Measurements from ENCODE around the gene ZMYND10. TPM values are rescaled to one million over a fixed set of nuclear protein-coding genes. Genes with fewer than 3 reads are reported as not detected.
A peak's percentile ranks its signal among the peaks of the same experiment; 100 is the strongest.

ZMYND10 gene
- total RNA-seq, 4 donors from 2014 or later: 0.28 to 2.1 (median 0.64) TPM

- DNase-seq (ENCODE audit: low spot score): peak; percentile 80
- TF ChIP-seq, protein P1, sequence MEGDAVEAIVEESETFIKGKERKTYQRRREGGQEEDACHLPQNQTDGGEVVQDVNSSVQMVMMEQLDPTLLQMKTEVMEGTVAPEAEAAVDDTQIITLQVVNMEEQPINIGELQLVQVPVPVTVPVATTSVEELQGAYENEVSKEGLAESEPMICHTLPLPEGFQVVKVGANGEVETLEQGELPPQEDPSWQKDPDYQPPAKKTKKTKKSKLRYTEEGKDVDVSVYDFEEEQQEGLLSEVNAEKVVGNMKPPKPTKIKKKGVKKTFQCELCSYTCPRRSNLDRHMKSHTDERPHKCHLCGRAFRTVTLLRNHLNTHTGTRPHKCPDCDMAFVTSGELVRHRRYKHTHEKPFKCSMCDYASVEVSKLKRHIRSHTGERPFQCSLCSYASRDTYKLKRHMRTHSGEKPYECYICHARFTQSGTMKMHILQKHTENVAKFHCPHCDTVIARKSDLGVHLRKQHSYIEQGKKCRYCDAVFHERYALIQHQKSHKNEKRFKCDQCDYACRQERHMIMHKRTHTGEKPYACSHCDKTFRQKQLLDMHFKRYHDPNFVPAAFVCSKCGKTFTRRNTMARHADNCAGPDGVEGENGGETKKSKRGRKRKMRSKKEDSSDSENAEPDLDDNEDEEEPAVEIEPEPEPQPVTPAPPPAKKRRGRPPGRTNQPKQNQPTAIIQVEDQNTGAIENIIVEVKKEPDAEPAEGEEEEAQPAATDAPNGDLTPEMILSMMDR (IDR thresholded peaks at IDR 0.05): no peak
- peak; percentile 97 for ATAC-seq (ENCODE audit: low FRiP score)
These were observed 13.6 kb upstream of the ZMYND10 start, which contains the start of gene TMEM115 for GRCh38 chr3:50358911-50359759. Gene TMEM115 (minus strand): TSS chr3:50359521. CDS start chr3:50359063, 458 bp downstream.

DNA sequence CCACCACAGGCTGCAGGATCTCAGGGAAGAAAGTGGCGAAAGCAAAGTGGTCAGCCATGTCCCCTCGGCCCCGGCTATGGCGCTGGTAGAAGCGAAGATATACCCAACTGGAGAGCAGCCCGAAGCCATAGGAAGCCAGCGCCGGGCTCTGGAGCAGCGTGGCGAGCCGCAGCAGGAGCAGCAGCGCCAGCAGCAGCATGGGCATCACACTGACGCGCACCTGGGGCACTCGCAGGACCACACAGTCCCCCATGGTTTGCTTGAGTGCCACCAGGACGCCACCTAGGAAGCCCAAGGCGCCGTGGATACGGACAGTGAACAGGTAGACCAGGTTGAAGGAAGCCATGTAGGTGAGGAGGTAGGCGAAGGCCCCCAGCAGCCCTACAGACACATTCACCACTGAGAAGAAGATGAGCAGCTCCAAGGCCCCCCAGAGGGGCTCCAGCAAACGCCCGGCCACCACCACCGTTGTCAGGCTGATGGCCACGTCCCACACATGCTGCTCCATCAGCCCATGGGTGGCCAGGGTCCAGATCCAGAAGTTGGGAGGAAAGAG lies 12.9 kb upstream of the ZMYND10 start:
- ATAC-seq (ENCODE audit: low FRiP score): no peak
- TF ChIP-seq, protein P1 (IDR thresholded peaks at IDR 0.05): no peak
- DNase-seq (ENCODE audit: low spot score): no peak

DNA sequence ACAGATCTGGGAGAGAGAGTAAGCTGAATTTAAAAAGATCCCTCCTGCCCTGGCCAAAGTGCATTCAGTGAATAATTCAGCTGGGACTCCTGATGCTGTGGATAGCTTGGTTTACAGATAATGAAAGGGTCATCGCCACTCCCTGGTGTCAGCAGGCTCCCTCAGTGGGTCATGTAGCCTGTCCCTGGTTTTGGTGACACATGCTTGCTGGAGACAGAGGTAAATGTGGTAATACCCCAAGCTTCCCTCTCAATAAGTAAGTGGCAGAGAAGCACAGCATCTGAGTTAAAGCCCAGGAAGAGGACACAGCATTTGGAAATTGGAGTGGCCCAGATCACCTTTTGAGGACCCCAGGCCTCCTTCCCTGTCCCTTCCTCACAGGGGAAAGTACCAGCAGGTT lies 11.9 kb upstream of the ZMYND10 start:
- TF ChIP-seq, protein P1 (IDR thresholded peaks at IDR 0.05): no peak
- DNase-seq (ENCODE audit: low spot score) (no peak), ATAC-seq (ENCODE audit: low FRiP score) (no peak)

- no peak for DNase-seq (ENCODE audit: low spot score)
- TF ChIP-seq, protein P1 (IDR thresholded peaks at IDR 0.05): no peak
- no peak for ATAC-seq (ENCODE audit: low FRiP score)
These were observed 11.0 kb upstream of the ZMYND10 start for GRCh38 chr3:50356553-50356952.

GRCh38 chr3:50355829-50356552 lies 10.5 kb upstream of the ZMYND10 start:
- ATAC-seq (ENCODE audit: low FRiP score) (no peak), DNase-seq (ENCODE audit: low spot score) (no peak)
- TF ChIP-seq, protein P1 (IDR thresholded peaks at IDR 0.05): no peak

DNA sequence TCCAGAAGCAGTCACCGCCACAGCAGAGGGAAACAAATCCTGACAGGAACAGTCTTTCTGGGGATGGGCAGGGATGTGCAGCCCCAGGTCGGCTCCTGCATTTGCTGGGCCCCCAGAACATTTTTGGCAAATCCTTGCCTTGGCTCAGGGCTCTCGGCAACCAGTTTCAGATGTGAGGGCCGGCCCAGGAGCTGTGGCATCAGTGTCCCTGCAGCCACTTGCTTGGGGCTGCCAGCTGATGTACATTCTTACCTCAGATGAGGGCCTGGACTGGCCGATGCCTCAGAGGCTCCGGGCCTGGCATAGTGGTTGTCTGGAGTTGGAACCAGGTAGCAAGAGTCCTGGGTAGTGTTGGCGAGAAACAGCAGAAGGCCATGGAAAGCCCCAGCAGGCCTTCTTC lies 9.3 kb upstream of the ZMYND10 start:
- ATAC-seq (ENCODE audit: low FRiP score) (no peak), DNase-seq (ENCODE audit: low spot score) (no peak)
- TF ChIP-seq, protein P1 (IDR thresholded peaks at IDR 0.05): no peak

All from omental fat pad (tissue), 4 donors.